HG03342 (cell line): ENCODE measurements around the gene PPP1R14B.

Source experiments
- ATAC-seq: cut with Tn5 transposase; IDR thresholded peaks from one replicate; pipeline ENCODE4 v1.9.1; 2021; ENCODE audit warnings: mild to moderate bottlenecking, moderate library complexity; ENCODE audit not compliant: unreplicated experiment

The PPP1R14B gene

DNA sequence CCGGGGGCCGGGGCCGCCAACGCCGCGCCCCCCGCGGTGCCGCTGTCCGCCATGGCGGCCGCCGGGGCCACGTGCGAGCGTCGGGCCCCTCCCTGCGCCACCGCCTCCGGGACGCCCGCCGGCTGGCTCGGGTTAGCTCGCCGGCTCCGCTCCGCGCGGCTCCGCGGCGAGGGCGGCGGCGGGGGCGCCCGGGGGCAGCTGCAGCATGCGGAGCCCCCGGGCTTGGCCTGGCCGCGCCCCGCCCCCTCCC, 197 bp downstream of the PPP1R14B start:
- ATAC-seq = peak; percentile 15

DNA sequence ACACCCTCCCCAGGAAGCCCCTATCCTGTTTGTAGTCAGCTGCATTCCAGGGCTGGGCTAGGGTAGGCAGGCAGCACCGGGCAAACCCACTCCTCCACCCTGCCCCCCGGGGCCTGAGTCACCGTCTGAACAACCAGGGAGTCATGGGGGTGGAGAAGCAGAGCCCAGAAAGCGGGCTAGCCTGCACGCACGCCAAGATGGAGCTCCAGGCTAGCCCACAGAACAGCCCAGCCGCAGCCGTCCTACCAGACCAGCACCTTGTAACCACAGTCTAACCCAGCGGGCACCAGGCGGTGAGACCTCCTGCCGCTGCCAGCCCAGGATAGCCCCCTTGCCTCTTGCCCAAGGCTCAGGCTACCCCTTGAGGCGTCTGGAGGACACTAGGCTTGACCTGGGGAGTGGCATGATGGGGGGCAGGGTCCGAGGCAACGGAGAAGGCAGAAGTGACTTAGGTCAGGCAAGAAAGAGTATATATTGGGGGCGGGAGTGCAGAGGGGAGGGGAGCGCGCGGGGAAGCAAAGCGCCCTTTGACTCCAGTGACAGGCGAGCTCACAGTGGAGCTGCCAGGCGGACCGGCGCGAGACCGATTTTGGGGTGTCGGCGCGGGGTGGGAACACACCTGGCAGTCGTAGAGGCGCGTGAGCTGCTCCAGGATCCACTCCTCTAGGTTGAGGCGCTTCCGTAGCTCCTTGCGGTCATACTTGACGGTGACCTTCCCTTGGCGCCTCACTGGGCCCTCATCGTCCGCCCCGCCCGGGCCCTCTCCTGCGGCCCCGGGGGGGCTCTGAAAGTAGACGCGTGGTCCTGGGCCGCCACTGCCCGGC, 734 bp downstream of the PPP1R14B start:
- no peak for ATAC-seq

DNA sequence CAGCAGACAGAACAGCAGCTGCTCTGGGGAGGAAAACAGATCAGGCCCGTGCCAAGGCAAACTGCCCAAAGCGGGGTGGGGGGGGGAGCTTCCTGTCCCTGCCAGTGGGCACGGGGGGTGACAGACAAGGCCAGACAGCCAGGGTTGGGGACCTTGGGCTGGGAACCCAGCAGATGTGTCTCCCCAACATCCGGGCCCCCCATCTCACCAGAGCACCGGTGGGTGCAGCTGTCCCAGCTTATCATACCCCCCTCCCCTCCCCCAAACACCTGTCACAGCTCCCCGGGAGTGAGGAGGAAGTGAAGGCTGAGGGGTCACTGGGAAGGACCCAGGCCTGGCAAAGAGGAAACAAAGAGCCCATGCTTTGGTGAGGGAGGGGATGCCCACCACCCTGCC, 1.3 kb downstream of the PPP1R14B start:
- ATAC-seq = no peak

DNA sequence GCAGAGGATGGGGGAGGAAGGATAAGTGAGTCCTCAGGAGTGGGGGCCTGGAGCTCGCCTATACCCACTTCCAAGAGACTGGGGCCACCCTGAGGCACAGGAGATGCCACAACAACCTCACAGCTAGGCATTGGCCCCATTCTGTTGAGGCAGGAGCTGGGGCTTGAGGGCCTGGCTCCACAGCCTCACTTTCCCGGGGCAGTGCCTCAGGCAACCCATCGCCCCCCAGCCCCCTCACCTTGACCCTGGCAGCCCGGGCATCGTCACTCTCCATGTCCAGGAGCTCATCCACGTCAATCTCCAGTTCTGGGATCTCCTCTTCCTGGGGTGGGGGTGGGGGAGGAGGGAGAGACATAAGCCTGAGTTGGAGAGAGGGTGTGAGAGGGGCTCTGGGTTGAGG, 1.8 kb downstream of the PPP1R14B start:
- ATAC-seq = no peak

DNA sequence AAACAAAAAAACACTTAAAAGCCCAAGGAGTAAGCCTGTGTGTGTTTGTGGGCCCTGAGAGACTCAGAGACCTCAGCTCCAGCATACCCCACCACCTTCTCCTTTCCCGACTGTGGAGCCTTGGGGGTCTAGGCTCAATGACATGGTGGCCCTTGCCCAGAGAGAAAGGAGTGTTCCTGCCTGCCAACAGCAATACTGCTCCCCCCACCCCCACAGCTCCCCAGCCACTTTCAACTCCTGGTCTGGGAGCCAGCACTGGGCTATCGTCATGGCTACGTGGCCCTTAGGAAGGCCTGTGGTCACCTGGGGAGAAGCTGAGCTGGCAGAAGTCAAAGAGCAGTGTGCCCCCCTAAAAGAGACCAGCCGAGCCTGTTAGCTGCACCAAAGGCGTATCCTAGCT, 2.6 kb downstream of the PPP1R14B start:
- ATAC-seq = no peak

DNA sequence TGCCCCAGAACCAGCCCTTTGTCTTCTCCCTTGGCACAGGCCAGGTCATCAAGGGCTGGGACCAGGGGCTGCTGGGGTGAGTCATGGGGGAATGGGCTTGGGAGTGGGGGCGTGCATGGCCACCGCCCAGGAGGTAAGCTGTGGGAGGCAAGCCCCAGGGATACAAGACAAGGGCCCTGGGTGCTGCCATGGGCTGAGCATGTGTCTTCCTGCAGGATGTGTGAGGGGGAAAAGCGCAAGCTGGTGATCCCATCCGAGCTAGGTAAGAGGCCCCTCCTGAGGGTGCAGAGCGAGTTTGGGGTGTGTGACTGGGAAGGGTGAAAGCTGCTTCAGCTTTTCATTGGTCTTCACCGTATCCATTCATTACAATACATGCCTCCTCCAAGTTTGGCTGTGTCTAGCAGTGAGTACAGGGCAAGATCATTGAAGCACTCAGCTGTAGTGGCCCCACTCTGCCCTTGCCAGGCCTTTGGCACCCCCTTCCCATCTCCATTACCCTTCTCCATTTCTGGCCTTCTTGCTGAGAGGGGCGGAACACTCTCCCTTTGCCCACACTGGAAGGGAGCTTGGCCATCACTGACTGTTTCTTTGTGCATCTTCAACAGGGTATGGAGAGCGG, 3.4 kb downstream of the PPP1R14B start:
- no peak for ATAC-seq

DNA sequence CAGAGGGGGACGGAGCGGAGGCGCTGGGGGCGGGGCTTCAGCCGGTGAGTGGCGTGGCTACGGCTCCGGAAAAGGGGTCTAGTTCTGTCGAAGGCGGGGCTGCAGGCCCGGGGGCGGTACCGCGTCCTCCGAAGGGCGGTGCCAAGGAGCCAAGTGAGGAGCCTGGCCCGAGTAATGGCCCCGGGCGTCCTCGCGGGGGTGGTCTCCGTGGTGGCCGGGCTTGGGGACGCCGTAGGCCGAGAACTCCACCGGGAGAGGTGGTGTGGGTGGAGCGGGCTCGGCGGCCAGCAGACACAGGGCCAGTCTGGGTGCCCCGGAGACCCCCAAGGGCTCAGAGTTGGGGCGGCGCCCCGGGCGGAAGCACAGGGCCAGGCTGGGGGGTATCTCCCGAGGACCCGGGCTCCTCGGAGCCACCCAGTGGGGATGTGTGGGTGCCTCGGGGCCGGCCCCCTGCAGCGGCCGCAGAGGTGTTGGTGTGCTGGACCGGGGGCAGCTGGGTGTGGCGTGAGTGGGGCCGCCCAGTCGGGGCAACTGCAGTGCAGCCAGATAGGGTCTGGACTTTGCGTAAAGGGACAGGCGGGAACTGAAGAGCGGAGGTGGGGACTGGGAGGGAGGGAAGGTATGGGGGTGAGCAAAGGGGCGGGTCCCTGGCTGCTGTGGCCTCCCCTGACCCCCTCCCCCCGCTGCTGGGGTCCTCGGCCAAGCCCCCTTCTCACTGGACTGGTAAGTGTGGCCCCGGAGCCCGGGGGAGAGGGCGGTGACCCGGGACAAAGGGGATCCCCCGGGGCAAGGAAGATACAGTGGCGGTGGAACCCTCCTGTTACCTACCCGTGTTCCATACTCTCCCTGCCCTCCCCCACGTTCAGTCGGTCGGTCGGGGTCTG, 5.0 kb downstream of the PPP1R14B start:
- peak; percentile 58 for ATAC-seq

DNA sequence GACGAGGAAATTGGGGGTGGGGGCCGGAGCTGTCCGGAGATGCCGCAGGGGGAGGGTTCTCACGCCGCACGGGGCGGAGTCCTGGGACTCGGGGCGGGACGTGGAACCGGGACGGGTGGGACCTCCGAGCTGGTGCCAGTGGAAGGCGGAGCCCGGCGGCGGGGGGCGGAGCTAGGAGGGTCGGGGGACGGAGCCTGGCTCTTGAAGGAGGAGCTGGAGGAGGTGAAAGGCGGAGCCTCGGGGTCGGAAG, 5.6 kb downstream of the PPP1R14B start:
- ATAC-seq = peak; percentile 58

DNA sequence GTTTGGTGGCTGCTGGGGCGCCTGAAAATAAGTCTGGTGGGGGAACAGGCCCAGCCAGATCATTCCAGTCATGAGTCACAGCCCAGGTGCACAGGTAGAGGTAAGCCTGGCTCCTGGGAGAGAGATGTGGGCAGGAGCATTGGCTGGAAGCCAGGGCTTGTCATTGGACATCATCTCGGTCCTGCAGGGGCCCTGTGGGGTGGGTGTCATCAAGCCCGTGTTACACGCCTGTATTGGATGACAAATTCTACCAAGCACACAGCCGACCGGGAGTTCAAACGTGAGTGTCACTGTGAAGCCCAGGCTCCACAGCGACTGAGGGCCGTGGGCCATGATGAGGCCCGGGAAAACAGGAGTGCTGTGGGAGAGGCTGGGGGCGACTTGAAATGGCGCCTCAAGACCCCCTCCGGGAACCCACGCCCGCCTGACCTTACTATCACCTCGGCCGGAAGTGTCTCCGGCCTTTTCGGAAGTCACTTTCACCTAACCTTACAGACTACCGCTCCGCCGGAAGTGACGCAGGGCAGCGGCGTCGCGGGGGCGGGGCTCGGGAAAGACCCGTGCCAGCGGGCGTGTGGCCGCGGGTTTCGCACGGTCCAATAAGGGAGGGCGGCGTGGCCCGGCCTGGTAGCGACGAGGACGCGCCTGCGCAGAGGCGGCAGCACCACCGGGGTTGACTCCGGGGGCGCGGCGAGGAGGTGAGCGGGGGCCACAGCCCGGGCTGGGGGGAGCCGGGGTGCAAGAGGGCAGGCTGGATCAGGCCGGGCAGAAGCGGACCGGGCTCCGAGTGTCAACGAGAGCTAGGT, 6.1 kb downstream of the PPP1R14B start, which contains the start of gene FKBP2:
Gene FKBP2 (plus strand): TSS at position 661 of the 806 bp plus-strand sequence. CDS start 1,293 bp downstream, outside the sequence.
- ATAC-seq = peak; percentile 52

DNA sequence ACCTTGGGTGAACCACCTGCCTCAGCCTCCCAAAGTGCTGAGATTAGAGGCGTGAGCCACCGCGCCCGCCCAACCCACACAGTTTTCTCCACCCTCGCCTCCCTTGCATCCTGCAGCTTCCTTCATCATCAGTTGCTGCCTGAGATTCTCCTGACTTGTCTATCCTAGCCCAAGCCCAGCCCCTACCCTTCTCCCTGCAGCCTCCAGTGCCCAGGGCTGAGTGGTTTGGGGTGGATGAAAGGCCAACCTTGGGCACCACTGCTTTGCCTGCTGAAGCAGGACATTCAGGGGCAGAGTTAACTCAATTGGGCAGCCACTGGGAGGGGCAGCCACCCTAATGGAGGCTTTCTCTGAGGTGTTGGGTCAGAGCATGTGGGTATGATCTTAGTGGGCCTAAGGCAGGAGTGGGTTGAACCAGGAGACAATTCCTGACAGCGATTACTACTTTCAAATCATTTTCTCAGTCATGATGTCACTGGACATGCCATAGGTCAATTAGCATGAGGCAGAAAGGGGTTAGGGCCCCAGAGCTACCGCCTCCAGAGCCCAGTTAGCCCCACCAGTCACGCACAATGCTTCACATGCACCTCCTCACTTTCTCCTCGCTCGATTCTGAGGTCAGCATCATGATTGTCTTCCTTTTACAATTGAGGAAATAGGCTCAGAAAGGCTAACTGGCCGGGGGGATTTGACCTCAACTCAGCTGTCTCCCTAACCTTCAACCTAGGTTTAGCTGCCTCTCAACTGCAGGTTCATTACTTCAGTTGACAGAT, 6.9 kb downstream of the PPP1R14B start:
- peak; percentile 12 for ATAC-seq

DNA sequence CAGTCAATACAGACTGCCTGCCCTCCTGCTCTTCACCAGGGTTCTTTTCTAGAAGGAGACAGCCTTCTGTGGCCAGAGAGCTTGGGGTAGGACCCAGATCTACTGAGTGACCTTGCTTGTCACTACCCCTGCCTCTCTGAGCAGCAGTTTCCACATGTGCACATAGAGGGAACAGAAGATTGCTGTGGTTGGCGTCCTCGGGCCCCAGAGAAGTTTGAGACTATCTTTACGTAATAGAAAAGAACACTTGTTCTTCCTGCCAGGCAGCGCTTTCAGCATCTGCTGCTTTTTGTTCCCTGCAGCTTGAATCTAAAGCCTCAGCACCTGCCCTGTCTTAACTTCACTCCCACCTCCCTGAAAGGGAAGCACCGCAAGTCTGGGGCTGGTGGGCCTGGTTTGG, 7.7 kb downstream of the PPP1R14B start:
- ATAC-seq = no peak

DNA sequence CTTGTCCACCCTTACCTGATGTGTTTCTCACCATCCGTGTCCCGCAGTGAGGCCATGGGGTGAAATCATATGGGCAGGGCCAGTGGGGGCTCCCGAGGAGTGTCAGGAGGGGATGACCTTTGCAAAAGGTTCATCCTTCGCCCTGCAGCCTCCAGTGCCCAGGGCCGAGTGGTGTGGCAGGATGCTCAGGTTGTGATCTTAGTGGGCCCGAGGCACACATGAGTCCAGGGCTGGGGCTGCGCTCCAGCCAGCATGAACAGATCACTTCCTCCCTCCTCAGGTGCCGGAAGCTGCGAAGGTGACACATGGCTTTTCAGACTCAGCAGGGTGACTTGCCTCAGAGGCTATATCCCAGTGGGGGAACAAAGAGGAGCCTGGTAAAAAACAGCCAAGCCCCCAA, 8.7 kb downstream of the PPP1R14B start:
- ATAC-seq = no peak

DNA sequence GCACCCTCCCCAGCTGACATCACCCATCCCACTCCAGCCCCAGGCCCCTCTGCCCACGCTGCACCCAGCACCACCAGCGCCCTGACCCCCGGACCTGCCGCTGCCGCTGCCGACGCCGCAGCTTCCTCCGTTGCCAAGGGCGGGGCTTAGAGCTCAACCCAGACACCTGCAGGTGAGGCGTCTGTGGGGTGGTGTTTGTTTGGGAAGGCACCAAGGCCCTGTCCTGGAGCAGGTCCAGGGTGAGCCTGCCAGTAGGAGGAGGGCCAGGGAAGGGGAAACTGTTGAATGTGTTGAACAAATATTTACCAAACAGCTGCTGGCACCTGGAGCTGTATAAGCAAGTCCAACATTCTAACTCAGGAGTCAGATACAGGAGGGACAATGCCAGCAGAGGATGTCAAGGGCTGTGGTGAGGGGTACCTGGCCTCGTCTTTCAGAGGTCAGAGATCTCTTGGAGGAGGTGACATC, 9.2 kb downstream of the PPP1R14B start:
- ATAC-seq = no peak

DNA sequence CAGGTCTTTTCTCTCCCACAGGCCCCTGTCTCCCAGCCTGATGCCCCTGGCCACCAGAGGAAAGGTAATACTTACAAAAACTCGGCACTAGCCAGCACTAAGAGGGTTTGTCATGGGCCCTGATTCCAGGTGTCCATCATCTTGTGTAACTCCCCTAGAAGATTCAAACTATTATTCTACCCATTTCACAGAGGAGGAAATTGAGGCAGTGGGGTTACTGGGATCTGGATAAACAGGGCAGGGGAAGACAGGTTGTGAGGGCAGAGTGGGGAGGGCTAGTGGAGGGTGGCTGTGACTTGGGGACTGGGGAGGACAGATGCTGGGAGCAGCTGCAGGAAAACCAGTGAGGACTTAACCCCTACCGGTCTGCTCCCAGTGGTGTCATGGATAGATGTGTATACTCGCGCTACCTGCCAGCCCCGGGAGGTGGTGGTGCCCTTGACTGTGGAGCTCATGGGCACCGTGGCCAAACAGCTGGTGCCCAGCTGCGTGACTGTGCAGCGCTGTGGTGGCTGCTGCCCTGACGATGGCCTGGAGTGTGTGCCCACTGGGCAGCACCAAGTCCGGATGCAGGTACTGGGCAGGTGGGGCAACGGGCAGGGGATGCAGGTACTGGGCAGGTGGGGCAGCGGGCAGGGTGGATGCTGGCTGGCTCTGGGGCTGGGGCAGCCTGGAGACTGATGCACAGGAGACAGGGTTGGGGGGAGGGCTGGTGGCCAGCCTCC, 11.1 kb downstream of the PPP1R14B start:
- ATAC-seq = no peak

DNA sequence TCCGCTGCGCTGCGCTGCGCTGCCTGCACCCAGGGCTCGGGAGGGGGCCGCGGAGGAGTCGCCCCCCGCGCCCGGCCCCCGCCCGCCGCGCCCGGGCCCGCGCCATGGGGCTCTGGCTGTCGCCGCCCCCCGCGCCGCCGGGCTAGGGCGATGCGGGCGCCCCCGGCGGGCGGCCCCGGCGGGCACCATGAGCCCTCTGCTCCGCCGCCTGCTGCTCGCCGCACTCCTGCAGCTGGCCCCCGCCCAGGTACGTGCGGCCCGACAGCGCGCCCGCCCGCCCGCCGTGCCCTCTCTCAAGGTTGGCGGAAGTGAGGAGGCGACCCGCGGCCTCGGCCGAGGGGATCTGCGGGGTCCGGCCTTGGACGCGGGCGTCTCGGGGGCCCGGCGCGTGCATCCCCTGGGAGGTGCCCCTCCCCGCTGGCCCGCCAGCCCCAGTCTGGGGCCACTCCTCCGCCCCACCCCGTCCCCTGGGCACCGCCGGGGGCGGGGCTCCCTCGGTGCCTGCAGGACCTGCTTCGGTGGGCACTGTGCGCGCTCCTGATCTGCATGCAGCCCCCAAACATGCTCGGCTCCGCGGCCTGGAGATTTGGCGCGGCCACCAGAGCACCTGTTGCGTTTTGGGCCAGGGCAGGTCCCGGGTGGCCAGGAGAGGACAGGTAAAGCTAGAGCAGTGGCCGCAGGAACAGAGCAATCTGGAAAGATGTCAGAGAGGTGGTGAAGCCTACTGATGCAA, 11.9 kb downstream of the PPP1R14B start:
- ATAC-seq = no peak

DNA sequence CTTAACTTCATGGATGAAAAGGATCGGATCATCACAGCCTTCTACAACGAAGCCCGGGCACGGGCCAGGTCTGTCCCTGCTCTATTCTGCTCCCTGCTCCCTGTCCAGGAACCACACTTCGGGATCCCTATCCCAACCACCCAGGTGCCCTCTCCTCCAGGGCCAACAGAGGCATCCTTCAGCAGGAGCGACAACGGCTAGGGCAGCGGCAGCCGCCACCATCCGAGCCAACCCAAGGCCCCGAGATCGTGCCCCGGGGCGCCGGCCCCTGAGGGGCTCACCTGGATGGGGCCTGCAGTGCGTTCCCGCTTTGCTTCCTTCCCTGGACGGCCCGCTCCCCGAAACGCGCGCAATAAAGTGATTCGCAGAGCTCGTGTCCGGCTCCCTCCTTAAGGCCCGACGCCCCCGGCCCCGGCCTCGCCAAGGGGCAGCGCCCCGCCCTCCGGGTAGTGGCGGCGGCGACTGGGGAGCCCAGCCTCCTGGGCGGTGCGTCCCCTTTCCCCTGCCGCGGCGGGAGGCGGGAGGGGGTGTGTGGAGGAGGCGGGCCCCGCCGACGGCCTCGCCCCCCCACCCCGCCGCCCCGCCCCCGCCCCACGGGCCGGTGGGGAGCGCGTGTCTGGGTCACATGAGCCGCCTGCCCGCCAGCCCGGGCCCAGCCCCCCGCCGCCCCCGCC, 12.7 kb downstream of the PPP1R14B start, which contains the start of gene VEGFB:
Gene VEGFB (plus strand): TSS at position 672 of the 674 bp plus-strand sequence. CDS start 250 bp downstream, outside the sequence.
- no peak for ATAC-seq

DNA sequence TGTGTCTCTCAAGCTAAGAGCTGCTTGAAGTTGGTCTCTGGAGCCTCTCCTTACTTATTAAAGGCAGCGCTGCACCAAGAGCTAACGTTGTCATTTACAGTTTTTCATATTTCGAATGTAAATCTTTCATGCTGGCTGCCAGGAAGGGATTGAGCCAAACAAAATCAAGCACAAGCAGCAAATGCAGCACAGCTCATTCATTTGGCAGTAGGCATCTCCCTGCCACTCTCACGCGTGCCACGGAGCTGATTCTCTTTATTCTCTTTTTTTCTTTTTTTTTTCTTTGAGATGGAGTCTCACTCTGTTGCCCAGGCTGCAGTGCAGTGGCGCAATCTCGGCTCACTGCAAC, 13.8 kb downstream of the PPP1R14B start:
- no peak for ATAC-seq

DNA sequence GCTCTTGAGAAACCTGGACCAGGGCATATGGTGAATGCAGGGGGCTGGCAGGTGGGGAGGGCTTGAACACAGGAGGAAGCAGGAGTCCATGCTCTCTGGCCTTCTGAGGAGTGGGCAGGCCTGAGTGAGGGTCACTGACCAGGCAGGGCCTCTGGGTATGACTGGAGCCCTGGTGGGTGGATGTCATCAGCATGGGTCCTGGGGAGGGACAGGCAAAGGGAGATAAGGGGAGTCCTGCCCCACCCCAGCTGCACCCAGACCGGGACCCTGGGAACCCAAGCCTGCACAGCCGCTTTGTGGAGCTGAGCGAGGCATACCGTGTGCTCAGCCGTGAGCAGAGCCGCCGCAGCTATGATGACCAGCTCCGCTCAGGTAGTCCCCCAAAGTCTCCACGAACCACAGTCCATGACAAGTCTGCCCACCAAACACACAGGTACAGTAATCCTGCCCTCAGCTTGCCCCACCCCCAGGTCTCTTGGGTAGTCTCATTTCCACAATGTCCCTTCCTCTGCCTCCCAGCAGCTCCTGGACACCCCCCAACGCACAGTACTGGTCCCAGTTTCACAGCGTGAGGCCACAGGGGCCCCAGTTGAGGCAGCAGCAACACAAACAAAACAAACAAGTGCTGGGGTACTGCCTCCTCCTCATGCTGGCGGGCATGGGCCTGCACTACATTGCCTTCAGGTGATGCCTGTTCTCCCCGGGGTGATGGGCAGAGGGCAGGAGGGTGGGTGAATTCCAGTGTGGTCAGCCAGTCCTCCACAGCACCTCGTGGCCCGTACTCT, 14.4 kb downstream of the PPP1R14B start:
- ATAC-seq = no peak
